HG03066 (cell line): ENCODE data around the gene ATE1.
A peak's percentile ranks its signal among the peaks of the same experiment; 100 is the strongest.
"Not testable (repeated sequence)": the region's sequence is repeated elsewhere in the genome, so short reads cannot be mapped to it uniquely, and the experiment has no call there.

Source experiments
- ATAC-seq: cut with Tn5 transposase; IDR thresholded peaks from one replicate; pipeline ENCODE4 v1.9.1; 2021; ENCODE audit warnings: low read depth; ENCODE audit not compliant: unreplicated experiment

ATE1 gene

GRCh38 chr10:121927841-121928527 lies at the start of gene ATE1:
ATE1 (minus strand) TSS chr10:121928031; CDS start chr10:121927949, 82 bp downstream.
- peak; percentile 85 for ATAC-seq

GRCh38 chr10:121976607-121977006 lies 48.8 kb upstream of the ATE1 start:
- ATAC-seq, result no peak

GRCh38 chr10:121975295-121976086 lies 47.7 kb upstream of the ATE1 start:
- peak; percentile 11 for ATAC-seq

GRCh38 chr10:121974535-121975294 lies 46.9 kb upstream of the ATE1 start, which contains the start of gene NSMCE4A:
NSMCE4A (minus strand) TSS chr10:121975217; CDS start chr10:121975165, 52 bp downstream.
- ATAC-seq, result peak; percentile 85

GRCh38 chr10:121974019-121974534 lies 46.2 kb upstream of the ATE1 start:
- ATAC-seq, result no peak

- not testable (repeated sequence) for ATAC-seq
Observed at GRCh38 chr10:121969086-121969485, 41.3 kb upstream of the ATE1 start.

- no peak for ATAC-seq
Observed at GRCh38 chr10:121965996-121966395, 38.2 kb upstream of the ATE1 start.

GRCh38 chr10:121961456-121961855 lies 33.6 kb upstream of the ATE1 start:
- no peak for ATAC-seq

- ATAC-seq, result no peak
Observed at GRCh38 chr10:121959671-121960070, 31.8 kb upstream of the ATE1 start.

GRCh38 chr10:121956111-121957061 lies 28.6 kb upstream of the ATE1 start:
- no peak for ATAC-seq

GRCh38 chr10:121952226-121952625 lies 24.4 kb upstream of the ATE1 start:
- ATAC-seq, result no peak

GRCh38 chr10:121949451-121949850 lies 21.6 kb upstream of the ATE1 start:
- no peak for ATAC-seq

GRCh38 chr10:121949049-121949448 lies 21.2 kb upstream of the ATE1 start:
- ATAC-seq, result no peak

- no peak for ATAC-seq
Observed at GRCh38 chr10:121947343-121948330, 19.8 kb upstream of the ATE1 start.

- ATAC-seq, result no peak
Observed at GRCh38 chr10:121942749-121943416, 15.1 kb upstream of the ATE1 start.

- no peak for ATAC-seq
Observed at GRCh38 chr10:121941532-121941931, 13.7 kb upstream of the ATE1 start.

- no peak for ATAC-seq
Observed at GRCh38 chr10:121936295-121936694, 8.5 kb upstream of the ATE1 start.

- ATAC-seq, result no peak
Observed at GRCh38 chr10:121935702-121936101, 7.9 kb upstream of the ATE1 start.
